GM12878 (cell line): ENCODE measurements around the gene TMEM98. TPM values are rescaled to one million over a fixed set of nuclear protein-coding genes. Genes with fewer than 3 reads are reported as not detected.
A peak's percentile ranks its signal among the peaks of the same experiment; 100 is the strongest.

Experiments used
- ATAC-seq: fragments of 200-7000 bp; cut with Tn5 transposase; 3 replicates; pipeline ENCODE4 v1.9.1; 2020; ENCODE audit warnings: mild to moderate bottlenecking, moderate library complexity
- BruUV-seq: library from RNA; stranded (reverse); fragments of 400-500 nt; replicated peaks from 2 replicates; lab custom pipeline; 2021; lab: Mats Ljungman, UMichigan
- CTCF ChIA-PET: fragments of 300-600 bp; sonication (Branson Sonifier 250); formaldehyde crosslinking; extraction: SDS; loops from one replicate; lab custom pipeline; 2021; ENCODE audit warnings: inconsistent platforms; lab: Yijun Ruan, JAX
- POLR2A ChIA-PET: fragments of 350-600 bp; formaldehyde crosslinking; extraction: SDS; loops from one replicate; lab custom pipeline; 2021; ENCODE audit warnings: inconsistent platforms; lab: Charles Lee
- RAD21 ChIA-PET: fragments of 300-600 bp; sonication (Branson Sonifier 250); formaldehyde crosslinking; loops from one replicate; lab custom pipeline; 2023; ENCODE audit warnings: antibody characterized with exemption; ENCODE audit not compliant: unreplicated experiment; lab: Charles Lee
- SMC1A ChIA-PET: fragments of 300-600 bp; sonication (Branson Sonifier 250); formaldehyde crosslinking; loops from one replicate; lab custom pipeline; 2023; ENCODE audit not compliant: unreplicated experiment, uncharacterized antibody; lab: Charles Lee
- DNase-seq: peaks from one replicate; pipeline ENCODE4 v3.0.0-alpha.2; 2011; ENCODE audit warnings: low read depth, low spot score
- FAIRE-seq: peaks from 3 replicates; lab custom pipeline; 2011; peaks lifted over from hg19 to GRCh38; lab: Jason Lieb, UNC
- H2AFZ ChIP-seq: 2 replicates; pipeline ENCODE4 v1.6.0; 2011; ENCODE audit warnings: low read depth, low read length, control low read depth; ENCODE audit not compliant: control insufficient read depth
- H3K27ac ChIP-seq: 2 replicates; pipeline ENCODE4 v1.5.1; 2011; ENCODE audit warnings: control low read depth; ENCODE audit not compliant: control insufficient read depth, insufficient read depth
- H3K27me3 ChIP-seq, 2 experiments: replicated peaks in 1 of 2; 2 replicates each; pipeline versions ENCODE4 v1.6.0 to v1.6.1; 2011; ENCODE audit warnings: low read length in 1 of 2; ENCODE audit not compliant: control insufficient read depth in 2 of 2, insufficient read depth in 2 of 2
- H3K36me3 ChIP-seq, 2 experiments: 2 replicates each; pipeline ENCODE4 v1.5.1; 2011; ENCODE audit warnings: low read length in 1 of 2; ENCODE audit not compliant: control insufficient read depth in 2 of 2, insufficient read depth in 2 of 2
- H3K4me1 ChIP-seq: 2 replicates; pipeline ENCODE4 v1.6.1; 2011; ENCODE audit warnings: mild to moderate bottlenecking, low read length, moderate library complexity, mixed read lengths; ENCODE audit not compliant: control insufficient read depth, insufficient read depth
- H3K4me2 ChIP-seq: 2 replicates; pipeline ENCODE4 v1.6.0; 2011; ENCODE audit warnings: control low read depth; ENCODE audit not compliant: control insufficient read depth, insufficient read depth
- H3K4me3 ChIP-seq: fragments of 200-600 bp; sonication (generic); 2 replicates; pipeline ENCODE4 v1.5.1; 2016
- H3K79me2 ChIP-seq: 2 replicates; pipeline ENCODE4 v1.6.0; 2011; ENCODE audit warnings: low read length; ENCODE audit not compliant: control insufficient read depth, insufficient read depth
- H3K9ac ChIP-seq: 2 replicates; pipeline ENCODE4 v1.8.0; 2011; ENCODE audit warnings: low read length, control low read depth, mixed read lengths; ENCODE audit not compliant: control insufficient read depth, insufficient read depth
- H3K9me3 ChIP-seq: replicated peaks from 3 replicates; pipeline ENCODE4 v1.5.1; 2011; ENCODE audit warnings: mild to moderate bottlenecking, low read length; ENCODE audit not compliant: control insufficient read depth, insufficient read depth
- H4K20me1 ChIP-seq: 2 replicates; pipeline ENCODE4 v1.6.0; 2011; ENCODE audit not compliant: control insufficient read depth, insufficient read depth
- RAD21 ChIP-seq: IDR thresholded peaks from 2 replicates; pipeline ENCODE4 v1.6.1; 2011; ENCODE audit warnings: mild to moderate bottlenecking, low read depth, low read length, moderate library complexity; ENCODE audit not compliant: insufficient read depth
- TAF1 ChIP-seq: IDR thresholded peaks from 2 replicates; pipeline ENCODE4 v1.6.1; 2011; ENCODE audit warnings: mild to moderate bottlenecking, low read depth, low read length, borderline replicate concordance
- WGBS: methylation state at CpG from one replicate; pipeline ENCODE4 v1.1.6; 2016; ENCODE audit warnings: low lambda C conversion rate; ENCODE audit not compliant: insufficient replicate concordance, insufficient coverage; ENCODE audit errors: missing lambda C conversion rate; 5-methylcytosine and 5-hydroxymethylcytosine counted together
- in situ Hi-C: fragments of 300-500 bp; cut with MboI; formaldehyde crosslinking; loops from 9 replicates; pipeline ENCODE4 v1.14.3; 2018; ENCODE audit warnings: mixed read lengths
- intact Hi-C: fragments of 100-400 bp; cut with micrococcal nuclease; formaldehyde crosslinking; loops from one replicate; pipeline ENCODE4 v1.14.2; 2022; ENCODE audit not compliant: unreplicated experiment
- polyA plus RNA-seq, 11 experiments: library from polyadenylated mRNA; depleted of rRNA in 4 of 11; unstranded in 6 of 11; stranded (reverse) in 5 of 11; fragments of >200 nt; fragmentation: Nextera tagmentation in 4 of 11; fragmentation: Illumina TruSeq in 1 of 11; extraction: Ambion mirVana in 4 of 11; extraction: Trizol in 1 of 11; gene quantifications; 1 replicate in 1 of 11; 2 replicates in 10 of 11; pipeline versions ENCODE4 v1.2.1 to v1.2.3, GENCODE V29; 2011 to 2016; ENCODE audit warnings: inconsistent platforms in 2 of 11, missing spikeins in 2 of 11, low read depth in 1 of 11
- total RNA-seq, 4 experiments: library from RNA; depleted of rRNA in 3 of 4; stranded (reverse); fragments of >200 nt in 3 of 4; fragmentation: Illumina TruSeq in 1 of 4; extraction: Trizol in 1 of 4; gene quantifications; 2 replicates each; pipeline versions ENCODE4 v1.2.1 to v1.2.3, GENCODE V29; 2013 to 2021
- TF ChIP-seq, protein P1 (sequence below), 3 experiments: IDR thresholded peaks in 2 of 3; conservative IDR thresholded peaks in 1 of 3; 2 replicates each; pipeline ENCODE4 v1.5.1; 2011; ENCODE audit warnings: low read depth in 3 of 3, low read length in 3 of 3, mild to moderate bottlenecking in 3 of 3, control low read depth in 2 of 3, moderate library complexity in 2 of 3, inconsistent platforms in 1 of 3, mixed read lengths in 1 of 3; ENCODE audit not compliant: control insufficient read depth in 2 of 3, insufficient read depth in 1 of 3; ENCODE audit errors: extremely low read depth in 1 of 3
- TF ChIP-seq, protein P2 (sequence below): fragments of 150-350 bp; IDR thresholded peaks from 2 replicates; pipeline ENCODE4 v1.6.1; 2014; ENCODE audit warnings: mild to moderate bottlenecking, low read depth, low read length

The TMEM98 gene
- total and polyA plus RNA-seq, 10 of the 15 experiments (the other 5 are each of a cell fraction or from before 2014, with no cell fraction given), result 0.04 to 0.73 (median 0.13) TPM; not detected in 3

DNA sequence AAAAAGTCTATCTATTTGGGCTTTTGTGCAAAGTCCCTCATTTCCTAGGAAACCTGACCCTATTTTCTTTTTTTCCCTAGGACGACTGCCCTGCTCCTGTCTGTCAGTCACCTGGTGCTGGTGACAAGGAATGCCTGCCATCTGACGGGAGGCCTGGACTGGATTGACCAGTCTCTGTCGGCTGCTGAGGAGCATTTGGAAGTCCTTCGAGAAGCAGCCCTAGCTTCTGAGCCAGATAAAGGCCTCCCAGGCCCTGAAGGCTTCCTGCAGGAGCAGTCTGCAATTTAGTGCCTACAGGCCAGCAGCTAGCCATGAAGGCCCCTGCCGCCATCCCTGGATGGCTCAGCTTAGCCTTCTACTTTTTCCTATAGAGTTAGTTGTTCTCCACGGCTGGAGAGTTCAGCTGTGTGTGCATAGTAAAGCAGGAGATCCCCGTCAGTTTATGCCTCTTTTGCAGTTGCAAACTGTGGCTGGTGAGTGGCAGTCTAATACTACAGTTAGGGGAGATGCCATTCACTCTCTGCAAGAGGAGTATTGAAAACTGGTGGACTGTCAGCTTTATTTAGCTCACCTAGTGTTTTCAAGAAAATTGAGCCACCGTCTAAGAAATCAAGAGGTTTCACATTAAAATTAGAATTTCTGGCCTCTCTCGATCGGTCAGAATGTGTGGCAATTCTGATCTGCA, 12.9 kb downstream of the TMEM98 start:
- SMC1A ChIA-PET, result interaction anchor here (1.0 to 6.9 kb wide), 6 partner anchors 25 to 159 kb away, joined by 3 to 62 read pairs (median 6); no protein-coding TSS in a partner anchor
- POLR2A ChIA-PET, result no interaction called here
- Histone ChIP-seq H3K27me3 (no peaks in the 10 kb centered on the region), H3K4me3 (no peak overlapping the region), H3K36me3 (no peaks in the 10 kb centered on the region), H3K27ac (no peak overlapping the region), H3K79me2 (no peaks in the 10 kb centered on the region), H4K20me1 (no peaks in the 10 kb centered on the region; the same call in 1 of the 2 replicates), H3K9me3 (no peaks in the 10 kb centered on the region), H2AFZ (no peak overlapping the region), H3K4me1 (no peaks in the 10 kb centered on the region), H3K9ac (no peak overlapping the region), H3K4me2 (no peak overlapping the region)
- TF ChIP-seq, protein P1, sequence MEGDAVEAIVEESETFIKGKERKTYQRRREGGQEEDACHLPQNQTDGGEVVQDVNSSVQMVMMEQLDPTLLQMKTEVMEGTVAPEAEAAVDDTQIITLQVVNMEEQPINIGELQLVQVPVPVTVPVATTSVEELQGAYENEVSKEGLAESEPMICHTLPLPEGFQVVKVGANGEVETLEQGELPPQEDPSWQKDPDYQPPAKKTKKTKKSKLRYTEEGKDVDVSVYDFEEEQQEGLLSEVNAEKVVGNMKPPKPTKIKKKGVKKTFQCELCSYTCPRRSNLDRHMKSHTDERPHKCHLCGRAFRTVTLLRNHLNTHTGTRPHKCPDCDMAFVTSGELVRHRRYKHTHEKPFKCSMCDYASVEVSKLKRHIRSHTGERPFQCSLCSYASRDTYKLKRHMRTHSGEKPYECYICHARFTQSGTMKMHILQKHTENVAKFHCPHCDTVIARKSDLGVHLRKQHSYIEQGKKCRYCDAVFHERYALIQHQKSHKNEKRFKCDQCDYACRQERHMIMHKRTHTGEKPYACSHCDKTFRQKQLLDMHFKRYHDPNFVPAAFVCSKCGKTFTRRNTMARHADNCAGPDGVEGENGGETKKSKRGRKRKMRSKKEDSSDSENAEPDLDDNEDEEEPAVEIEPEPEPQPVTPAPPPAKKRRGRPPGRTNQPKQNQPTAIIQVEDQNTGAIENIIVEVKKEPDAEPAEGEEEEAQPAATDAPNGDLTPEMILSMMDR (IDR thresholded peaks at IDR 0.05 in 2 of 3, conservative IDR thresholded peaks at IDR 0.05 in 1 of 3; ENCODE audit: control insufficient read depth in 2 of 3, extremely low read depth in 1 of 3, insufficient read depth in 1 of 3, low read depth in 3 of 3, low read length in 3 of 3), result peak in 1 of 3 experiments; percentile 26; a peak in 1 of 6 replicates
- TF ChIP-seq RAD21, result peak; percentile 24; the same call in 1 of the 2 replicates
- no peak for TF ChIP-seq TAF1
- TF ChIP-seq, protein P2, sequence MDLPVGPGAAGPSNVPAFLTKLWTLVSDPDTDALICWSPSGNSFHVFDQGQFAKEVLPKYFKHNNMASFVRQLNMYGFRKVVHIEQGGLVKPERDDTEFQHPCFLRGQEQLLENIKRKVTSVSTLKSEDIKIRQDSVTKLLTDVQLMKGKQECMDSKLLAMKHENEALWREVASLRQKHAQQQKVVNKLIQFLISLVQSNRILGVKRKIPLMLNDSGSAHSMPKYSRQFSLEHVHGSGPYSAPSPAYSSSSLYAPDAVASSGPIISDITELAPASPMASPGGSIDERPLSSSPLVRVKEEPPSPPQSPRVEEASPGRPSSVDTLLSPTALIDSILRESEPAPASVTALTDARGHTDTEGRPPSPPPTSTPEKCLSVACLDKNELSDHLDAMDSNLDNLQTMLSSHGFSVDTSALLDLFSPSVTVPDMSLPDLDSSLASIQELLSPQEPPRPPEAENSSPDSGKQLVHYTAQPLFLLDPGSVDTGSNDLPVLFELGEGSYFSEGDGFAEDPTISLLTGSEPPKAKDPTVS, result no peak
- RAD21 ChIA-PET, result interaction anchor here (2.2 kb wide), 1 partner anchor 58 kb away, joined by 12 read pairs; no protein-coding TSS in a partner anchor
- FAIRE-seq (no peak), ATAC-seq (no peak), DNase-seq (no peak)
- BruUV-seq, result no TSS peak
- CTCF ChIA-PET, result interaction anchor here (0.6 to 5.3 kb wide), 12 partner anchors 15 to 293 kb away, joined by 3 to 64 read pairs (median 3); no protein-coding TSS in a partner anchor
- WGBS, result 40% methylated on average over 10 of the region's 10 CpGs
- in situ Hi-C loops (no loop called here), intact Hi-C loops (loop anchor here (2.0 kb wide), 1 partner anchor 58 kb away; no protein-coding TSS in a partner anchor)
